T-cell (primary cell): ENCODE measurements around the gene SETBP1. TPM values are rescaled to one million over a fixed set of nuclear protein-coding genes. Genes with fewer than 3 reads are reported as not detected.

Experiments
- ATAC-seq, 4 experiments: fragments of 200-7000 bp in 3 of 4; fragments of 150-1000 bp in 1 of 4; cut with Tn5 transposase; replicated peaks in 1 of 4; 1 replicate in 3 of 4; 2 replicates in 1 of 4; pipeline ENCODE4 v1.10.0; 2021; ENCODE audit warnings: moderate library complexity in 3 of 4, mild to moderate bottlenecking in 2 of 4, moderate number of reproducible peaks in 1 of 4
- CTCF ChIA-PET, 2 donors: fragments of 300-600 bp; sonication (Branson Sonifier 250); formaldehyde crosslinking; loops; one replicate each; lab custom pipeline; 2022; ENCODE audit warnings: antibody characterized with exemption in 2 of 2; lab: Charles Lee
- POLR2A ChIA-PET, 2 donors: fragments of 300-600 bp; sonication (Branson Sonifier 250); formaldehyde crosslinking; loops; one replicate each; lab custom pipeline; 2022; ENCODE audit warnings: antibody characterized with exemption in 2 of 2; lab: Charles Lee
- DNase-seq, 35 experiments: peaks; one replicate each; pipeline versions ENCODE4 v3.0.0 to v3.0.0-alpha.2; 2013 to 2023
- H3K27ac ChIP-seq: one replicate; pipeline ENCODE4 v1.5.1; 2013; ENCODE audit warnings: low read length
- H3K27me3 ChIP-seq, 2 experiments: replicated peaks in 1 of 2; 1 replicate in 1 of 2; 2 replicates in 1 of 2; pipeline versions ENCODE4 v1.6.1 to v1.7.0; 2013; ENCODE audit warnings: low read length in 1 of 2, mixed read lengths in 1 of 2; ENCODE audit not compliant: control insufficient read depth in 2 of 2, insufficient read depth in 2 of 2; ENCODE audit errors: extremely low read depth in 1 of 2
- H3K36me3 ChIP-seq, 2 donors: 1 replicate in 1 of 2; 2 replicates in 1 of 2; pipeline versions ENCODE4 v1.6.1 to v1.7.0; 2013; ENCODE audit warnings: low read length in 1 of 2; ENCODE audit not compliant: control insufficient read depth in 2 of 2, insufficient read depth in 1 of 2; ENCODE audit errors: extremely low read depth in 1 of 2
- H3K4me1 ChIP-seq, 2 experiments: 1 replicate in 1 of 2; 2 replicates in 1 of 2; pipeline versions ENCODE4 v1.6.1 to v1.7.0; 2013; ENCODE audit warnings: low read length in 2 of 2, mixed read lengths in 1 of 2; ENCODE audit not compliant: insufficient read depth in 2 of 2, control insufficient read depth in 1 of 2; ENCODE audit errors: extremely low read depth in 1 of 2
- H3K4me3 ChIP-seq, 2 donors: 1 replicate in 1 of 2; 2 replicates in 1 of 2; pipeline versions ENCODE4 v1.5.1 to v1.7.0; 2013; ENCODE audit warnings: mild to moderate bottlenecking in 2 of 2, low read length in 1 of 2, moderate library complexity in 1 of 2; ENCODE audit not compliant: control insufficient read depth in 1 of 2; ENCODE audit errors: extremely low read depth in 1 of 2
- H3K9me3 ChIP-seq: 2 replicates; pipeline ENCODE4 v1.7.0; 2013
- H3K27ac Mint-ChIP-seq, 2 donors: one replicate each; pipeline ENCODE4 v1.8.0; 2020 to 2021; ENCODE audit warnings: mild to moderate bottlenecking in 2 of 2, mixed read lengths in 2 of 2
- H3K27me3 Mint-ChIP-seq, 2 donors: one replicate each; pipeline ENCODE4 v1.8.0; 2021 to 2022; ENCODE audit warnings: mixed read lengths in 2 of 2
- H3K36me3 Mint-ChIP-seq: one replicate; pipeline ENCODE4 v1.8.0; 2021; ENCODE audit warnings: mixed read lengths
- H3K4me1 Mint-ChIP-seq, 3 donors: one replicate each; pipeline ENCODE4 v1.8.0; 2020 to 2022; ENCODE audit warnings: mixed read lengths in 3 of 3, mild to moderate bottlenecking in 1 of 3
- H3K4me3 Mint-ChIP-seq, 3 donors: one replicate each; pipeline ENCODE4 v1.8.0; 2020 to 2022; ENCODE audit warnings: mild to moderate bottlenecking in 3 of 3, mixed read lengths in 3 of 3, moderate library complexity in 3 of 3
- H3K9me3 Mint-ChIP-seq, 3 donors: one replicate each; pipeline ENCODE4 v1.8.0; 2020 to 2022; ENCODE audit warnings: mixed read lengths in 3 of 3
- WGBS: methylation state at CpG from one replicate; pipeline ENCODE4 v1.1.5; 2013; ENCODE audit warnings: missing lambda C conversion rate; ENCODE audit not compliant: insufficient coverage; 5-methylcytosine and 5-hydroxymethylcytosine counted together
- total RNA-seq, 35 experiments: library from RNA in 6 of 35; stranded (reverse) in 6 of 35; fragments of 120-200 nt in 1 of 35; gene quantifications; one replicate each; pipeline versions ENCODE4 v1.2.1 to v1.2.4 and lab custom pipeline; 2013 to 2026

The SETBP1 gene
- total RNA-seq, 5 donors from 2014 or later (not counting 1 experiment from before 2014, with no cell fraction given), result 1.6 to 5.7 (median 3.2) TPM

DNA sequence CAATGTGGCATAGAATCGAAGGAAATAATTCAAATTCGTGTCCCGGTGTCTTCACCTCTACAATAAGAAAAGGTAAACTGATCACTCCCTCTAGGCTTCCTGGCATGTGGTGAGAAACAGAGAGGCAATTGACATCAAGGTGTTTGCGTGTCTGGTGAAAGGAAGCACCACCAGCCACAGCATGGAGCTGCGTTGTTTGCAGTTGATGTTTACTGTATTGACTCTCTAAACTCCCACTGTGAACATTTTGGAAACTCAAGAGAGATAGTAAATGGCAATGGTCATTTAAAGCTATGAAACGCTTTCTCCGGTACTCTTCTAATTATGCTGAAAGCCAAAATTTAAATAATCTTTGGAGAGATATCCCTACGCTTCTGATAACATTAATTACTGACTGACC is 82.6 kb downstream of the SETBP1 start:
- H3K4me1 ChIP-seq, result peaks cover 10 to 15% of the 10 kb centered on the region in 2 experiments
- WGBS, result 100% methylated on average over 3 of the region's 8 CpGs
- H3K36me3 ChIP-seq, result no peaks in the 10 kb centered on the region
- no peaks in the 10 kb centered on the region for H3K27me3 ChIP-seq
- ChIA-PET CTCF (no interaction called here), POLR2A (no interaction called here)
- H3K27me3 Mint-ChIP-seq, result no peaks in the 10 kb centered on the region
- no peaks in the 10 kb centered on the region for H3K9me3 ChIP-seq
- no peak overlapping the region for H3K27ac ChIP-seq
- no peaks in the 10 kb centered on the region for H3K36me3 Mint-ChIP-seq
- H3K4me3 ChIP-seq, result no peak overlapping the region
- H3K9me3 Mint-ChIP-seq, result peaks cover 0 to 3% (median 0%) of the 10 kb centered on the region in 3 donors
- DNase-seq (no peak), ATAC-seq (no peak)
- H3K27ac Mint-ChIP-seq, result no peak overlapping the region
- no peak overlapping the region for H3K4me3 Mint-ChIP-seq
- peaks cover 20 to 22% (median 21%) of the 10 kb centered on the region in 3 donors for H3K4me1 Mint-ChIP-seq

DNA sequence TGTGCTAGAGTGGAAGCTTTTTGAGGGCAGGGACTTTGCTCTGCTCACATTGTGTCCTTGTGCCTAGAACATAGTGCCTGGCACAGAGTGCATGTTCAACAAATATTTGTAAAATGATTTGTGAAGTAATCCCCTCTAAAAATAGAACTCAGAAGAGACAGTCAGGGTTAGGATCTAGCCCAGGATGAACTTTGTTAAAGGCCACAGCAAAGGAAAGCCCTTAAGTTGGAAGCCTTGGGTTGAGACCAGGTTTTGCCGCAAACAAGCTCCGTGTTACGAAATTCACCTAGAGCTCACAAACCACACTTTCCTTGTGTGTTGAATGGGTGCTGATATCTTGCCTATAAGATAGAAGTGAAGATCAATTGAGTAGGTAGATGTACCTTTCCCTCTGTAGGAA is 84.2 kb downstream of the SETBP1 start:
- no peaks in the 10 kb centered on the region for H3K27me3 ChIP-seq
- Mint-ChIP-seq H3K27me3 (no peaks in the 10 kb centered on the region), H3K36me3 (no peaks in the 10 kb centered on the region), H3K27ac (no peak overlapping the region), H3K4me3 (no peak overlapping the region), H3K4me1 (peaks cover 7 to 10% (median 8%) of the 10 kb centered on the region in 3 donors), H3K9me3 (peaks cover 0 to 3% (median 0%) of the 10 kb centered on the region in 3 donors)
- H3K27ac ChIP-seq, result no peak overlapping the region
- peaks cover 6 to 7% of the 10 kb centered on the region in 2 experiments for H3K4me1 ChIP-seq
- POLR2A ChIA-PET, result no interaction called here
- DNase-seq, result no peak
- ATAC-seq, result no peak
- no peaks in the 10 kb centered on the region for H3K9me3 ChIP-seq
- no peaks in the 10 kb centered on the region for H3K36me3 ChIP-seq
- whole genome bisulfite sequencing, result no CpG with 5 or more reads among the region's 3 CpGs
- H3K4me3 ChIP-seq, result no peak overlapping the region
- CTCF ChIA-PET, result no interaction called here

DNA sequence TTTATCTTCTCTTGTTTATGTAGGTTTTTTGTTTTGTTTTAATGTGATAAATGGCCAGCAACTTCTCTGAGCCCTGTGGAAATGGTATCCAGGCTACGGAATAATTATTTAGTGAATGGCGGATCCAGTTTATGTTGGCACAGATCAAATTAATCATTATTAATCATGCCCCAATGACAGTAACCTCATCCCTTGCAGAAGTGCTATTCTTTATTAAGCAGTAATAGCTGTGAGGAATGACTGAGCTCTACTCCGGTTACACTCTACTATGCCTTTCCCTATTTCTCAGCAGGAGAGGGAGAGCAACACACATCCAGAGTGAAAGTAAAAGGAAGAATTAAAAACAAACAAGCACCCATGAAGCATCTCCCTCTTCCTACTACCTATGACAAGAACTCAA is 84.8 kb downstream of the SETBP1 start:
- Mint-ChIP-seq H3K9me3 (peaks cover 0 to 3% (median 0%) of the 10 kb centered on the region in 3 donors), H3K27me3 (no peaks in the 10 kb centered on the region), H3K4me1 (peaks cover 1 to 4% (median 2%) of the 10 kb centered on the region in 3 donors), H3K4me3 (no peak overlapping the region), H3K27ac (no peak overlapping the region), H3K36me3 (no peaks in the 10 kb centered on the region)
- ATAC-seq (no peak), DNase-seq (no peak)
- H3K4me3 ChIP-seq, result no peak overlapping the region
- WGBS, result no CpG with 5 or more reads among the region's 3 CpGs
- H3K27me3 ChIP-seq, result no peaks in the 10 kb centered on the region
- H3K9me3 ChIP-seq, result no peaks in the 10 kb centered on the region
- H3K4me1 ChIP-seq, result peaks cover under 1 to 2% of the 10 kb centered on the region in 2 experiments
- H3K36me3 ChIP-seq, result no peaks in the 10 kb centered on the region
- no peak overlapping the region for H3K27ac ChIP-seq
- CTCF ChIA-PET, result interaction anchor here in 1 of 2 donors (0.6 kb wide), 1 partner anchor 448 kb away, joined by 3 read pairs; no protein-coding TSS in a partner anchor
- POLR2A ChIA-PET, result no interaction called here

DNA sequence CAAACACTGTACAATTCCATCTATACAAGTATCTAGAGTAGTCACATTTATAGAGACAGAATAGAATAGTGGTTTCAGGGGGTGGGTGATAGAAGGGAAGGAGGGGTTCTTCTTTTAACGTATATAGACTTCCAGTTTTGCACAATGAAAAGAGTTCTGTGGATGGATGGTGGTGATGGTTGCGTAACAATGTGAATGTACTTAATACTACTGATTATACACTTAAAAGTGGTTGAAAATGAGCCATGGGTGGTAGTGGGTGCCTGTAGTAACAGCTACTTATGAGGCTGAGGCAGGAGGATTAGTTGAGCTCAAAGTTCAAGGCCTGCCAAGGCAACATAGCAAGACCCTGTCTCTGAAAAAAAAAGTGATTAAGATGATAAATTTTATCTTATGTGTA is 85.8 kb downstream of the SETBP1 start:
- ChIA-PET POLR2A (no interaction called here), CTCF (no interaction called here)
- no peak overlapping the region for H3K4me3 ChIP-seq
- Mint-ChIP-seq H3K4me3 (no peak overlapping the region), H3K36me3 (no peaks in the 10 kb centered on the region), H3K4me1 (peaks cover 0 to 5% (median 0%) of the 10 kb centered on the region in 3 donors), H3K27me3 (no peaks in the 10 kb centered on the region), H3K9me3 (peaks cover 0 to 3% (median 0%) of the 10 kb centered on the region in 3 donors), H3K27ac (no peak overlapping the region)
- H3K27ac ChIP-seq, result no peak overlapping the region
- no CpG with 5 or more reads among the region's 2 CpGs for WGBS
- no peaks in the 10 kb centered on the region for H3K36me3 ChIP-seq
- no peaks in the 10 kb centered on the region for H3K27me3 ChIP-seq
- no peak for DNase-seq
- H3K4me1 ChIP-seq, result peaks cover 0 to 3% of the 10 kb centered on the region in 2 experiments
- no peak for ATAC-seq
- no peaks in the 10 kb centered on the region for H3K9me3 ChIP-seq

GRCh38 chr18:44767807-44768206 is 87.1 kb downstream of the SETBP1 start:
- Histone ChIP-seq H3K9me3 (no peaks in the 10 kb centered on the region), H3K4me3 (no peak overlapping the region), H3K27me3 (no peaks in the 10 kb centered on the region), H3K27ac (no peak overlapping the region), H3K4me1 (peaks cover 0 to 5% of the 10 kb centered on the region in 2 experiments), H3K36me3 (no peaks in the 10 kb centered on the region)
- no peaks in the 10 kb centered on the region for H3K27me3 Mint-ChIP-seq
- no peaks in the 10 kb centered on the region for H3K9me3 Mint-ChIP-seq
- POLR2A ChIA-PET, result no interaction called here
- CTCF ChIA-PET, result no interaction called here
- H3K4me3 Mint-ChIP-seq, result no peak overlapping the region
- no peak overlapping the region for H3K27ac Mint-ChIP-seq
- H3K36me3 Mint-ChIP-seq, result no peaks in the 10 kb centered on the region
- ATAC-seq, result no peak
- H3K4me1 Mint-ChIP-seq, result peaks cover 0 to 5% (median 0%) of the 10 kb centered on the region in 3 donors
- no peak for DNase-seq
- 100% methylated on average over 1 of the region's 4 CpGs for WGBS

GRCh38 chr18:44770641-44771040 is 90.0 kb downstream of the SETBP1 start:
- Mint-ChIP-seq H3K36me3 (no peaks in the 10 kb centered on the region), H3K27me3 (no peaks in the 10 kb centered on the region), H3K4me3 (no peak overlapping the region), H3K9me3 (no peaks in the 10 kb centered on the region), H3K4me1 (peaks cover 0 to 5% (median 0%) of the 10 kb centered on the region in 3 donors), H3K27ac (no peak overlapping the region)
- Histone ChIP-seq H3K9me3 (no peaks in the 10 kb centered on the region), H3K4me1 (peaks cover 0 to 5% of the 10 kb centered on the region in 2 experiments), H3K36me3 (no peaks in the 10 kb centered on the region), H3K27ac (no peak overlapping the region), H3K27me3 (no peaks in the 10 kb centered on the region), H3K4me3 (no peak overlapping the region)
- DNase-seq (no peak), ATAC-seq (no peak)
- 100% methylated on average over 1 of the region's 2 CpGs for WGBS
- POLR2A ChIA-PET, result no interaction called here
- CTCF ChIA-PET, result no interaction called here

- ATAC-seq (no peak), DNase-seq (no peak)
- H3K36me3 Mint-ChIP-seq, result no peaks in the 10 kb centered on the region
- POLR2A ChIA-PET, result no interaction called here
- H3K4me1 Mint-ChIP-seq, result peaks cover 0 to 5% (median 0%) of the 10 kb centered on the region in 3 donors
- no peaks in the 10 kb centered on the region for H3K27me3 Mint-ChIP-seq
- CTCF ChIA-PET, result no interaction called here
- H3K9me3 Mint-ChIP-seq, result no peaks in the 10 kb centered on the region
- H3K9me3 ChIP-seq, result no peaks in the 10 kb centered on the region
- no peaks in the 10 kb centered on the region for H3K27me3 ChIP-seq
- peaks cover 0 to 5% of the 10 kb centered on the region in 2 experiments for H3K4me1 ChIP-seq
- H3K27ac Mint-ChIP-seq, result no peak overlapping the region
- H3K4me3 ChIP-seq, result no peak overlapping the region
- no peak overlapping the region for H3K27ac ChIP-seq
- H3K36me3 ChIP-seq, result no peaks in the 10 kb centered on the region
- no peak overlapping the region for H3K4me3 Mint-ChIP-seq
- no CpG with 5 or more reads among the region's 5 CpGs for WGBS
These were observed 90.9 kb downstream of the SETBP1 start for GRCh38 chr18:44771572-44771955.
